Activated T-cell treated with anti-CD3 and anti-CD28 coated beads, Interleukin-2, amount 50 U/mL, for 1 hour (primary cell): ENCODE measurements around the gene SUN3.

Source experiments
- DNase-seq: peaks from one replicate; pipeline ENCODE4 v3.0.0-alpha.2; 2020

The SUN3 gene

GRCh38 chr7:48028938-48029337 is at the start of gene SUN3:
Gene SUN3 (minus strand): TSS chr7:48029107. CDS start chr7:48028938, 169 bp downstream.
- DNase-seq = no peak

- DNase-seq = no peak
These were observed 49.6 kb upstream of the SUN3 start for GRCh38 chr7:48078470-48078869.

- no peak for DNase-seq
These were observed 48.5 kb upstream of the SUN3 start for GRCh38 chr7:48077423-48077822.

GRCh38 chr7:48074204-48074654 is 45.3 kb upstream of the SUN3 start:
- no peak for DNase-seq

GRCh38 chr7:48067475-48067874 is 38.6 kb upstream of the SUN3 start:
- DNase-seq = no peak

GRCh38 chr7:48063985-48064384 is 35.1 kb upstream of the SUN3 start:
- DNase-seq = no peak

- DNase-seq = no peak
These were observed 30.8 kb upstream of the SUN3 start for GRCh38 chr7:48059706-48060105.

- no peak for DNase-seq
These were observed 30.1 kb upstream of the SUN3 start for GRCh38 chr7:48058990-48059389.

GRCh38 chr7:48053736-48054135 is 24.8 kb upstream of the SUN3 start:
- no peak for DNase-seq

GRCh38 chr7:48052748-48053147 is 23.8 kb upstream of the SUN3 start:
- no peak for DNase-seq

- no peak for DNase-seq
These were observed 20.9 kb upstream of the SUN3 start for GRCh38 chr7:48049850-48050249.

- no peak for DNase-seq
These were observed 19.2 kb upstream of the SUN3 start for GRCh38 chr7:48048113-48048512.

- DNase-seq = no peak
These were observed 17.6 kb upstream of the SUN3 start for GRCh38 chr7:48046458-48046857.

- no peak for DNase-seq
These were observed 16.4 kb upstream of the SUN3 start for GRCh38 chr7:48045195-48045765.

- no peak for DNase-seq
These were observed 13.7 kb upstream of the SUN3 start for GRCh38 chr7:48042636-48043035.

- no peak for DNase-seq
These were observed 13.3 kb upstream of the SUN3 start for GRCh38 chr7:48042216-48042615.

GRCh38 chr7:48041653-48041970 is 12.7 kb upstream of the SUN3 start:
- DNase-seq = no peak

GRCh38 chr7:48040944-48041652 is 12.2 kb upstream of the SUN3 start:
- no peak for DNase-seq

- DNase-seq = no peak
These were observed 10.1 kb upstream of the SUN3 start for GRCh38 chr7:48038815-48039506.

GRCh38 chr7:48035967-48036478 is 7.1 kb upstream of the SUN3 start:
- DNase-seq = no peak

GRCh38 chr7:48035301-48035966 is 6.5 kb upstream of the SUN3 start, which contains the start of gene C7orf57:
Gene C7orf57 (plus strand): TSS chr7:48035543. CDS start chr7:48036309, 766 bp downstream.
- peak; percentile 84 for DNase-seq

- no peak for DNase-seq
These were observed 5.0 kb upstream of the SUN3 start for GRCh38 chr7:48033922-48034321.

GRCh38 chr7:48031111-48031510 is 2.2 kb upstream of the SUN3 start:
- no peak for DNase-seq
